Esophagus muscularis mucosa (tissue), 3 donors: ENCODE measurements around the gene AUTS2.

ENCODE experiments used
- EP300 ChIP-seq: sonication (generic); formaldehyde crosslinking; IDR thresholded peaks from one replicate; pipeline ENCODE4 v1.6.1; 2017; ENCODE audit warnings: antibody characterized with exemption
- TF ChIP-seq, protein P1 (sequence below), 3 experiments: fragments of 200-600 bp in 2 of 3; fragments of 450-650 bp in 1 of 3; sonication (generic) in 2 of 3; IDR thresholded peaks; one replicate each; pipeline ENCODE4 v1.5.1; 2017 to 2019; ENCODE audit warnings: antibody characterized with exemption in 3 of 3, mild to moderate bottlenecking in 2 of 3, moderate library complexity in 1 of 3

DNA sequence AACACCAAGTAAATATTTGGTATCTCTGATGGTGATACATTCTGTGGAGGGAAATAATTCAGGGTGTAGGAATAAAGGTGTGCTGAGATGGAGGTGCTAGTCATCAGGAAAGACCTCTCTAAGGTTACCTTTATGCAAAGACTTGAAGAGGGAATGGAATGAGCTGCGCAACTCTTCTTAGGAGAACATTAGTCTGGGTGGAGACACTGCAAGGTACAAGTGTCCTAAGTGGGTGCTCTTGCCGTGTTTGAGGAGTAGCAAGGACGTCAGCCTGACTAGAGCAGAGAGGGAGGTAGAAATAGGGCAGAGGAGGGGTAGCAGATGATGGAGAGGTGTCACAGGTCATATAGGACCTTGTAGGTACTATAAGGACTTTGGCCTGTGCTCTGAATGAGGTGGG, 148.1 kb downstream of the AUTS2 start:
- no peak for TF ChIP-seq EP300
- TF ChIP-seq, protein P1, sequence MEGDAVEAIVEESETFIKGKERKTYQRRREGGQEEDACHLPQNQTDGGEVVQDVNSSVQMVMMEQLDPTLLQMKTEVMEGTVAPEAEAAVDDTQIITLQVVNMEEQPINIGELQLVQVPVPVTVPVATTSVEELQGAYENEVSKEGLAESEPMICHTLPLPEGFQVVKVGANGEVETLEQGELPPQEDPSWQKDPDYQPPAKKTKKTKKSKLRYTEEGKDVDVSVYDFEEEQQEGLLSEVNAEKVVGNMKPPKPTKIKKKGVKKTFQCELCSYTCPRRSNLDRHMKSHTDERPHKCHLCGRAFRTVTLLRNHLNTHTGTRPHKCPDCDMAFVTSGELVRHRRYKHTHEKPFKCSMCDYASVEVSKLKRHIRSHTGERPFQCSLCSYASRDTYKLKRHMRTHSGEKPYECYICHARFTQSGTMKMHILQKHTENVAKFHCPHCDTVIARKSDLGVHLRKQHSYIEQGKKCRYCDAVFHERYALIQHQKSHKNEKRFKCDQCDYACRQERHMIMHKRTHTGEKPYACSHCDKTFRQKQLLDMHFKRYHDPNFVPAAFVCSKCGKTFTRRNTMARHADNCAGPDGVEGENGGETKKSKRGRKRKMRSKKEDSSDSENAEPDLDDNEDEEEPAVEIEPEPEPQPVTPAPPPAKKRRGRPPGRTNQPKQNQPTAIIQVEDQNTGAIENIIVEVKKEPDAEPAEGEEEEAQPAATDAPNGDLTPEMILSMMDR (IDR thresholded peaks at IDR 0.05), result no peak
